GM12864 (cell line): ENCODE results near the gene NOS2.
A peak's percentile ranks its signal among the peaks of the same experiment; 100 is the strongest.
"Not testable (repeated sequence)": the region's sequence is repeated elsewhere in the genome, so short reads cannot be mapped to it uniquely, and the experiment has no call there.

ENCODE experiments used
- DNase-seq: peaks from one replicate; pipeline ENCODE4 v3.0.0-alpha.2; 2011; ENCODE audit warnings: low read depth
- H3K4me3 ChIP-seq: 2 replicates; pipeline ENCODE4 v1.5.1; 2011; ENCODE audit warnings: mild to moderate bottlenecking, low read depth, low read length, control low read depth
- CTCF ChIP-seq: IDR thresholded peaks from 2 replicates; pipeline ENCODE4 v1.5.1; 2011; ENCODE audit warnings: low read depth, mild to moderate bottlenecking, moderate library complexity, low read length, control low read depth, inconsistent platforms; ENCODE audit errors: missing control alignments

NOS2 gene

GRCh38 chr17:27756467-27757371 is 43.6 kb downstream of the NOS2 start:
- H3K4me3 ChIP-seq: no peak overlapping the region
- peak; percentile 85 for TF ChIP-seq CTCF
- peak; percentile 31 for DNase-seq

- DNase-seq: no peak
- H3K4me3 ChIP-seq: no peak overlapping the region
- TF ChIP-seq CTCF: no peak
Measured at GRCh38 chr17:27755706-27756466, 44.4 kb downstream of the NOS2 start.

GRCh38 chr17:27754549-27754948 is 45.8 kb downstream of the NOS2 start:
- no peak for TF ChIP-seq CTCF
- H3K4me3 ChIP-seq: no peak overlapping the region

GRCh38 chr17:27753726-27754125 is 46.6 kb downstream of the NOS2 start:
- not testable (repeated sequence) for H3K4me3 ChIP-seq, DNase-seq

More at GRCh38 chr17:27754549-27754948, 45.8 kb downstream of the NOS2 start:
- no peak for DNase-seq

GRCh38 chr17:27752831-27753619 is 47.3 kb downstream of the NOS2 start:
- not testable (repeated sequence) for DNase-seq, H3K4me3 ChIP-seq

GRCh38 chr17:27751622-27752490 is 48.5 kb downstream of the NOS2 start:
- no peak for DNase-seq
- no peak overlapping the region for H3K4me3 ChIP-seq
- no peak for TF ChIP-seq CTCF

- no peak for TF ChIP-seq CTCF
- H3K4me3 ChIP-seq: no peak overlapping the region
- no peak for DNase-seq
Measured at GRCh38 chr17:27751166-27751565, 49.2 kb downstream of the NOS2 start.

- not testable (repeated sequence) for DNase-seq, H3K4me3 ChIP-seq
Measured at GRCh38 chr17:27749562-27750150, 50.7 kb downstream of the NOS2 start.
